ENCODE data around the gene G6PC1.

The G6PC1 gene

GRCh38 chr17:42855048-42855596 is 45.5 kb upstream of the G6PC1 start:
- TF ChIP-seq FOXM1 (IDR thresholded peaks at IDR 0.05; ENCODE audit: borderline replicate concordance, low read depth) (no peak), EGR1 (IDR thresholded peaks at IDR 0.05) (no peak)

- TF ChIP-seq EGR1 (IDR thresholded peaks at IDR 0.05) (no peak), RAD21 (IDR thresholded peaks at IDR 0.05; ENCODE audit: low read depth) (no peak), FOXM1 (IDR thresholded peaks at IDR 0.05; ENCODE audit: borderline replicate concordance, low read depth) (no peak), TAF1 (IDR thresholded peaks at IDR 0.05; ENCODE audit: low read depth) (no peak), ZBTB7A (IDR thresholded peaks at IDR 0.05; ENCODE audit: low read depth) (no peak), YY1 (IDR thresholded peaks at IDR 0.05; ENCODE audit: low read depth) (no peak), MAX (IDR thresholded peaks at IDR 0.05) (no peak), TCF12 (IDR thresholded peaks at IDR 0.05; ENCODE audit: low read depth) (no peak)
Measured at GRCh38 chr17:42857389-42857788, 43.2 kb upstream of the G6PC1 start.

- no peak for TF ChIP-seq FOXM1 (IDR thresholded peaks at IDR 0.05; ENCODE audit: borderline replicate concordance, low read depth)
- TF ChIP-seq RAD21 (IDR thresholded peaks at IDR 0.05; ENCODE audit: low read depth): no peak
- TF ChIP-seq CEBPB (IDR thresholded peaks at IDR 0.05): no peak
- TF ChIP-seq YY1 (IDR thresholded peaks at IDR 0.05; ENCODE audit: low read depth): no peak
- no peak for TF ChIP-seq ZBTB7A (IDR thresholded peaks at IDR 0.05; ENCODE audit: low read depth)
Measured at GRCh38 chr17:42865638-42866094, 34.9 kb upstream of the G6PC1 start.

GRCh38 chr17:42866216-42866615 is 34.4 kb upstream of the G6PC1 start:
- no peak for TF ChIP-seq TEAD4 (IDR thresholded peaks at IDR 0.05)
- no peak for TF ChIP-seq ZBTB7A (IDR thresholded peaks at IDR 0.05; ENCODE audit: low read depth)
- no peak for TF ChIP-seq RAD21 (IDR thresholded peaks at IDR 0.05; ENCODE audit: low read depth)
- TF ChIP-seq EP300 (IDR thresholded peaks at IDR 0.05; ENCODE audit: borderline replicate concordance): no peak
- TF ChIP-seq CREB1 (IDR thresholded peaks at IDR 0.05; ENCODE audit: low read depth): no peak
- TF ChIP-seq REST (IDR thresholded peaks at IDR 0.05; ENCODE audit: low read depth): no peak
- TF ChIP-seq TCF12 (IDR thresholded peaks at IDR 0.05; ENCODE audit: low read depth): no peak
- TF ChIP-seq YY1 (IDR thresholded peaks at IDR 0.05; ENCODE audit: low read depth): no peak
- TF ChIP-seq MAX (IDR thresholded peaks at IDR 0.05): no peak
- no peak for TF ChIP-seq USF1 (IDR thresholded peaks at IDR 0.05)
- TF ChIP-seq CEBPB (IDR thresholded peaks at IDR 0.05): no peak
- no peak for TF ChIP-seq EGR1 (IDR thresholded peaks at IDR 0.05)
- no peak for TF ChIP-seq TAF1 (IDR thresholded peaks at IDR 0.05; ENCODE audit: low read depth)

GRCh38 chr17:42866631-42867575 is 33.7 kb upstream of the G6PC1 start:
- TF ChIP-seq EP300 (IDR thresholded peaks at IDR 0.05; ENCODE audit: borderline replicate concordance) (no peak), ZBTB7A (IDR thresholded peaks at IDR 0.05; ENCODE audit: low read depth) (no peak), TEAD4 (IDR thresholded peaks at IDR 0.05) (no peak), TAF1 (IDR thresholded peaks at IDR 0.05; ENCODE audit: low read depth) (no peak), NFIC (IDR thresholded peaks at IDR 0.05) (no peak)

- TF ChIP-seq TAF1 (IDR thresholded peaks at IDR 0.05; ENCODE audit: low read depth) (no peak), NFIC (IDR thresholded peaks at IDR 0.05) (no peak), FOXM1 (IDR thresholded peaks at IDR 0.05; ENCODE audit: borderline replicate concordance, low read depth) (no peak)
Measured at GRCh38 chr17:42868338-42868737, 32.3 kb upstream of the G6PC1 start.

- TF ChIP-seq TAF1 (IDR thresholded peaks at IDR 0.05; ENCODE audit: low read depth) (no peak), USF1 (IDR thresholded peaks at IDR 0.05) (no peak), REST (IDR thresholded peaks at IDR 0.05; ENCODE audit: low read depth) (no peak), CEBPB (IDR thresholded peaks at IDR 0.05) (no peak), YY1 (IDR thresholded peaks at IDR 0.05; ENCODE audit: low read depth) (no peak), FOXM1 (IDR thresholded peaks at IDR 0.05; ENCODE audit: borderline replicate concordance, low read depth) (no peak), ZBTB7A (IDR thresholded peaks at IDR 0.05; ENCODE audit: low read depth) (no peak), RAD21 (IDR thresholded peaks at IDR 0.05; ENCODE audit: low read depth) (no peak), CREB1 (IDR thresholded peaks at IDR 0.05; ENCODE audit: low read depth) (no peak), EGR1 (IDR thresholded peaks at IDR 0.05) (no peak), EP300 (IDR thresholded peaks at IDR 0.05; ENCODE audit: borderline replicate concordance) (no peak), TEAD4 (IDR thresholded peaks at IDR 0.05) (no peak)
Measured at GRCh38 chr17:42871647-42872046, 29.0 kb upstream of the G6PC1 start.

All from Ishikawa (cell line).